ENCODE measurements around the gene DDX31.

DDX31 gene

GRCh38 chr9:132592451-132592850 lies 77.3 kb downstream of the DDX31 start:
- no peak for DNase-seq

GRCh38 chr9:132591751-132592314 lies 78.0 kb downstream of the DDX31 start:
- DNase-seq, result no peak

- no peak for DNase-seq
Observed at GRCh38 chr9:132591244-132591643, 78.5 kb downstream of the DDX31 start.

- no peak for DNase-seq
Observed at GRCh38 chr9:132590318-132591182, 79.2 kb downstream of the DDX31 start.

- no peak for DNase-seq
Observed at GRCh38 chr9:132590037-132590317, 79.8 kb downstream of the DDX31 start.

GRCh38 chr9:132589148-132590036 lies 80.4 kb downstream of the DDX31 start:
- no peak for DNase-seq

GRCh38 chr9:132588501-132589147 lies 81.2 kb downstream of the DDX31 start:
- no peak for DNase-seq

- no peak for DNase-seq
Observed at GRCh38 chr9:132588098-132588497, 81.7 kb downstream of the DDX31 start.

GRCh38 chr9:132587592-132587955 lies 82.2 kb downstream of the DDX31 start:
- no peak for DNase-seq

- DNase-seq, result no peak
Observed at GRCh38 chr9:132586830-132587591, 82.8 kb downstream of the DDX31 start.

- no peak for DNase-seq
Observed at GRCh38 chr9:132585954-132586829, 83.6 kb downstream of the DDX31 start.

GRCh38 chr9:132584601-132585560 lies 84.9 kb downstream of the DDX31 start:
- DNase-seq, result no peak

- no peak for DNase-seq
Observed at GRCh38 chr9:132583584-132584304, 86.0 kb downstream of the DDX31 start.

GRCh38 chr9:132582786-132583583 lies 86.8 kb downstream of the DDX31 start:
- DNase-seq, result no peak

- no peak for DNase-seq
Observed at GRCh38 chr9:132582276-132582785, 87.5 kb downstream of the DDX31 start, which contains the start of gene BARHL1. BARHL1 (plus strand) TSS chr9:132582606; CDS start chr9:132582798, 192 bp downstream.

GRCh38 chr9:132579427-132579798 lies 90.4 kb downstream of the DDX31 start:
- no peak for DNase-seq

GRCh38 chr9:132578367-132578932 lies 91.3 kb downstream of the DDX31 start:
- no peak for DNase-seq

- no peak for DNase-seq
Observed at GRCh38 chr9:132577119-132577518, 92.7 kb downstream of the DDX31 start.
